NCI-H2171 (cell line): ENCODE results near the gene GPR149.
"Not testable (repeated sequence)": the region's sequence is repeated elsewhere in the genome, so short reads cannot be mapped to it uniquely, and the experiment has no call there.

Source experiments
- DNase-seq: peaks from one replicate; lab custom pipeline; 2025; lab: John Stamatoyannopoulos, UW

GPR149 gene, protein sequence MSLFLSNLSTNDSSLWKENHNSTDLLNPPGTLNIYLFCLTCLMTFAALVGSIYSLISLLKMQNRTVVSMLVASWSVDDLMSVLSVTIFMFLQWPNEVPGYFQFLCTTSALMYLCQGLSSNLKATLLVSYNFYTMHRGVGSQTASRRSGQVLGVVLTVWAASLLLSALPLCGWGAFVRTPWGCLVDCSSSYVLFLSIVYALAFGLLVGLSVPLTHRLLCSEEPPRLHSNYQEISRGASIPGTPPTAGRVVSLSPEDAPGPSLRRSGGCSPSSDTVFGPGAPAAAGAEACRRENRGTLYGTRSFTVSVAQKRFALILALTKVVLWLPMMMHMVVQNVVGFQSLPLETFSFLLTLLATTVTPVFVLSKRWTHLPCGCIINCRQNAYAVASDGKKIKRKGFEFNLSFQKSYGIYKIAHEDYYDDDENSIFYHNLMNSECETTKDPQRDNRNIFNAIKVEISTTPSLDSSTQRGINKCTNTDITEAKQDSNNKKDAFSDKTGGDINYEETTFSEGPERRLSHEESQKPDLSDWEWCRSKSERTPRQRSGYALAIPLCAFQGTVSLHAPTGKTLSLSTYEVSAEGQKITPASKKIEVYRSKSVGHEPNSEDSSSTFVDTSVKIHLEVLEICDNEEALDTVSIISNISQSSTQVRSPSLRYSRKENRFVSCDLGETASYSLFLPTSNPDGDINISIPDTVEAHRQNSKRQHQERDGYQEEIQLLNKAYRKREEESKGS

DNA sequence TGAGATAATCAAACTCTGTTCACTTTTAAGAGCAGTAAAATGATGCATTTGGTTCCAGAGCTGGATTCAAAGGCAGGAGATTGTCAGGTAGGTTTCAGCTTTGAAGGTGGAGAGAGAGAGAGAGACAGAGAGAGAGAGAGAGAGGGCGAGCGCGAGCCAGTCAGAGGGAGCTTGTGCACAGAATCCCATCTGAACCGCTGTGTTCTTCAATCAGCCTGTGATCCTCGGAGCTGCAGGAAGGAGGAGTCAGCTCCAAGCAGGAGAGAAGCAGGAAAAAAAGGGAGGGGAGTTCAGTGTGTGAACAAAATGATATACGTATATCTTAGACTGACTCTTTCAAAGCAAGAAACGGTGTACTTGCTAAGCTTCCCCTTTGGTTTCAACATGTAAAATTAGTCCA is at the start of gene GPR149:
GPR149 (minus strand) TSS at position 177 of the 400 bp plus-strand sequence. CDS start 575 bp downstream, outside the sequence.
- DNase-seq = no peak

DNA sequence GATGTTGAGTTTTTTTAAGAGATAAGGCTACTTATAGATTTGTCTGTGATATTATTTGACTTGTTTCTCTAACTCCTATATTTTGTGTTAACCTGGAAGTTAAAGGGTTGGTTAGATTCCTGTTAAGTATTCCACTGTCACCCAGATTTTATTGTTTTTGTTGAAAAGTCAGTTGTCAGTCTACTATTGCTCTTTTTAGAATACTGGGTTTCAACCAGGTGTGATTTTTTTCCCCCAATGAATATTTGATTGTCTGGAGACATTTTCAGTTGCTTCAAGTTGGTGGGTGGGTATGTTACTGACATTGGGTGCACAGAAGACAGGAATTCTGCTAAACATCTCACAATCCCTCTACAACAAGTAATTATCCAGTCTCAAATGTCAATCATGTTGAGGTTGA is 43.8 kb upstream of the GPR149 start:
- DNase-seq = no peak

DNA sequence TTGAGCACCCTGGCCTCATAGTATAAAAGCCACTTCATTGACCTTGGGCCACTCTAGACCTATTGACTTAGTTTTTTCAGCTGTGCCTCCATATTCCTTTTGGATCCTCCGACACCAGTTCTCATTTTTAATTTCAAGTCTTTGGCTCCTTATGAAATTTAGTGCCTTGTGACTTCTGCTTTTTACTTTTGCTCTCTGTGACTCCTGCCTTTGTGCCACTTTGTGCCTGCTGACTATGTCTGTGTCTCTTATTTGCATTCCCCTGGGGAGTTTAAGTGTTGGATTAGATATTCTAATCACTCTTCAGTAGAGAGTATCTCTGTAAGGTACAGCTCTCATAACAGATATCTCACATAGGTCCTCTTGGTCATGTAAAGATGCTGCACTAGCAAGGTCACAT is 39.6 kb upstream of the GPR149 start:
- DNase-seq = no peak

DNA sequence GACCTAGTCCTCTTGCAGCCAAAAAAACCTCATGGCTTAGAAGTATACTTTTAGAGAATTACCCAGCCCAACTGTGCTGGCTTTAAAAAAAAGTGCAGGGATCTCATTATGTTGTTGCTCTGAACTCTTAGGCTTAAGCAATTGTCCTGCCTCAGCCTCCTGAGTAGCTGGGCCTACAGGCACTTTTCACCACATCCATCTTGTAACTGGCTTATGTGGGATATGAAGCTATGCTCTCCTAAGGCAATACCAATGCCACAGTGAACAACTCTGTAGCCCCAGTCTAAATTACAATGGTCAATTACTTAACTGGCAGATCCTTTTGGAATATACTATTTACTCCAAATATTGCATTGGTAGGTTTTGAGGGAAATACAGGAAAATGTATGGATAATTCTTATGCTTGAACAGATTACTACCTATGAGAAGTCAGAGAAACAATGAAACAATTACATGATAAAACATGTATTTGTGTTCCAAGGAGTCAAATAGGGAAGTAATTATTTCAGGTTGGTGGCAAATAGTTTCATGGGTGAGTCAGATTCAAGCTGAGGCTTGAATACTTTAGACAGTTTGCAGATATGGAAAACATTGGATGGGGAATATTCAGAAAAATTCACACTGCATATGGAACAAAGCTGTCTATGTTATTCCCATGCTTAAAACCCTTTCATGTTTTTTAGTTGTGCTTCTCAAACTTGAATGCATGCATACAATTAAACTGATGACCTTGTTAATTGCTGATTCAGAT is 34.6 kb upstream of the GPR149 start:
- no peak for DNase-seq

DNA sequence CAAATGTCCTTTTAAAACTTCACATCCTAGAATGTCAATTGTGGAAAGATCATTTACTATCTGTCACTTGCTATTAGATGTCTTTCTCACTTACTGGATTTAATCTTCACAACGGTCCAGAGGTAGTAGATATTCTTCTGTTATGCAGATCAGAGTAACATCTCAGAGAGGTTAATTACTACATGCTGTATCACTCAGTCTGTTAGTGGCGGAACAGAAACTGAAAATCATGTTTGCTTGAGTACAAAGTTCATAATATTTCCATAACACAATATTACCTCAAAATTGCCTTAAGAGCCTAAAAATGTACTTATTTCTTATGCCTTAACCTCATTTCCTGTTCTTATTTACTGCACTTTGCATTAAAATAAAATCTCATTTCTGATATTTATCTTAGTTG is 28.6 kb upstream of the GPR149 start:
- DNase-seq = no peak

DNA sequence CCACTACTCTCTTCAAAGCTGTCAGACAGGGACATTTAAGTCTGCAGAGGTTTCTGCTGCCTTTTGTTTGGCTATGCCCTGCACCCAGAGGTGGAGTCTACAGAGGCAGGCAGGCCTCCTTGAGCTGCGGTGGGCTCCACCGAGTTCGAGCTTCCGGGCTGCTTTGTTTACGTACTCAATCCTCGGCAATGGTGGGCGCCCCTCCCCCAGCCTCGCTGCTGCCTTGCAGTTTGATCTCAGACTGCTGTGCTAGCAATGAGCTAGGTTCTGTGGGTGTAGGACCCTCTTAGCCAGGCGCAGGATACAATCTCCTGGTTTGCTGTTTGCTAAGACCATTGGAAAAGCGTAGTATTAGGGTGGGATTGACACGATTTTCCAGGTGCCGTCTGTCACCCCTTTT is 9.1 kb upstream of the GPR149 start:
- not testable (repeated sequence) for DNase-seq

DNA sequence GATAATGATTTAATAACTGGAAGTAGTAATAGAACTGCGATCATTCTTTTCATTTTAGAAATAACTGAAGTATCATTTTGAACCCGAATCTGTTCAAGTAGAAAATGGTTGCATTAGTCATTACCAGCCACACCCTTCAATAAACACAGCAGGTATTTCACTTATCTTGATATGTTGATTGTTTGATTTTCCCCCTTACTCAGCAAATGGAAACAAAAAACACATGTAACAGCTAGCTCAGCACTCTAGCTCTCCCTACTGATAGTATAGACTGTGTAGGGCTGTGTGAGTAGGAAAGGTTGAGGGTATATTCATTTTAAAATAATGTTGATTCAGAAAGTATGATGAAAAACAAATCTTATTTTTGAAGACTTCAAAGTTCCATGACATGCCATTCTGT is 1.1 kb upstream of the GPR149 start:
- DNase-seq = no peak

DNA sequence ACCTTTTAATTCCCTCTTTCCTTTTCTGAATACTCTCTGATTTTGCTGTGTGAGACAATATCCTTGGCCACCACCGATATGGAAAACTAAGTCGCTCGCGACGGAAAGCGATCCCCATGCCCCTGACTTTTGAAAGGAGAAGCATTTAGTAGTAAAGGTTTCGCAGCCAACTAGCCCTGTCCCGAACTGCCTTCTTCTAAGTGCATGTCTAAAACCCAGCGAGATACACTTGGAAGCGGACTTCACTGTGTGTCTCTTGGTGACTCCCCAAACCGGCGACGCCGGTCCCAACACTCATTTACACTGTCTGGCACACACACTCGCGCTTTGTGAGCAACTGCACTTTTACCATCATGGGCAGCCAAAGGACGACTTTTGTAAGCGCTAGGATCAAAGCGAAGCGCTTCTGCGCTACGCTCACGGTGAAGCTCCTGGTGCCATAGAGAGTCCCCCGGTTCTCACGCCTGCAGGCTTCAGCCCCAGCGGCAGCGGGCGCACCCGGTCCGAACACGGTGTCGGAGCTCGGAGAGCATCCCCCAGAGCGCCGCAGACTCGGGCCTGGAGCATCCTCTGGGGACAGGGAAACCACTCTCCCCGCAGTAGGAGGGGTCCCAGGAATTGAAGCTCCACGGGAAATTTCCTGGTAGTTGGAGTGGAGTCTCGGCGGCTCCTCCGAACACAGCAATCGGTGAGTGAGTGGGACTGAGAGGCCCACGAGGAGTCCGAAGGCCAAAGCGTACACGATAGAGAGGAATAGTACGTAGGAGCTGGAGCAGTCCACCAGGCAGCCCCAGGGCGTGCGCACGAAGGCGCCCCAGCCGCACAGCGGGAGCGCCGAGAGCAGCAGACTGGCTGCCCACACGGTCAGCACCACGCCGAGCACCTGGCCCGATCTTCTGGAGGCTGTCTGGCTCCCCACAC is 1.4 kb downstream of the GPR149 start:
- no peak for DNase-seq

DNA sequence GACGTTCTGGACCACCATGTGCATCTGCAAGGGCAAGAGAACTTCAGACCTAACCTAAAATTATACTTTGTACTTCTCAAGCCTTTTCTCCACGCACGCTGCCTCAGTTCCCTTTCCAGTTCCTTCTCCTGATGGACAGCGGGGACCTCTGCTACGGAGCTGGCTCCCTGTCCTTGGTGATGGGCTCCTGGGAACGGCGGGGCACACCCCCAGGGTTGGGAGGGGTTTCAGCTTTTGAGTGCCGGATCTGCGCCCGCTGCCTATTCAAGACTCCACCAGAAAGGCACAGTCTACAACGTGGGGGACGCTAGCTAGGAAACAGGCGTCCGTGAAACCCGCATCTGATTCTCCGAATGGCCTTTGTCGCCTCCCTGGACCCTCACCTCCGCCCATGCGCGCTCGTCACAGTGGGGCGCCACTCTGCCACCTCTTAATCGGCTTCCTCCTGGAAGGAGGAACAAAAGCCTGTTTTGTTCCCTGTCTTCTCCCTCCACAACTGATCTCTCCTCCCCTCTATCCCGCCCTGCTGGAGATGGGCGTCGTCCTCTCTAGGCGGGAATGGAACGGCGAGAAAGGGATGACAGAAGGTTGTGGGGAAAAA is 2.2 kb downstream of the GPR149 start:
- DNase-seq = no peak

DNA sequence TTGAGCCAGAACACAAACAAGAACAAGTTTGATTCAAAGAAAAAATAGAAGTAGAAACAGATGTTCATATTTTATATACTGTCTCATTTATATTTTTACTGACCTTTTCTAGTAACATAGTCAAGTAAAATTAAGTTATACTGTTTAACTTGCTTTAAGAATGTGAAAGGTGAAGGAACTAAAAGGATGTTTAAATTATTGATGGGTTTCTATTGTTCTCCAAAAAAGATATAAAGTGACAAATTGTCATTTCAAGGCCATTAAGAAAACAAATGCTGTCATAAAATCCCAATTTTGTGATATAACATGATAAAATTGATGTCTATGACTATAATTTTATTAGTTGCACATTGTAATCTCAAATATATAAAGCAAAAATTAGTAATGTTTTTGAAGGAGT is 7.3 kb downstream of the GPR149 start:
- no peak for DNase-seq

DNA sequence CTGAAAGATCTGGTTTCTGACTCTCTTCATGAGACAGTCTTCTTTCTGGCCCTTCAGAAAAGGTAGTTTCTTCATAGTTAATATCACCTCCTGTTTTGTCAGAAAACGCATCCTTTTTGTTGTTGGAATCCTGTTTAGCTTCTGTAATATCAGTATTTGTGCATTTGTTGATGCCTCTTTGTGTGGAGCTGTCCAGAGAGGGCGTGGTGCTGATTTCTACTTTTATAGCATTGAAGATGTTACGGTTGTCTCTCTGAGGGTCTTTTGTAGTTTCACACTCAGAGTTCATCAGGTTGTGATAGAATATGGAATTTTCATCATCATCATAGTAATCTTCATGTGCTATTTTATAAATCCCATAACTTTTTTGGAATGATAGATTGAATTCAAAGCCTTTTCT is 8.9 kb downstream of the GPR149 start:
- no peak for DNase-seq

DNA sequence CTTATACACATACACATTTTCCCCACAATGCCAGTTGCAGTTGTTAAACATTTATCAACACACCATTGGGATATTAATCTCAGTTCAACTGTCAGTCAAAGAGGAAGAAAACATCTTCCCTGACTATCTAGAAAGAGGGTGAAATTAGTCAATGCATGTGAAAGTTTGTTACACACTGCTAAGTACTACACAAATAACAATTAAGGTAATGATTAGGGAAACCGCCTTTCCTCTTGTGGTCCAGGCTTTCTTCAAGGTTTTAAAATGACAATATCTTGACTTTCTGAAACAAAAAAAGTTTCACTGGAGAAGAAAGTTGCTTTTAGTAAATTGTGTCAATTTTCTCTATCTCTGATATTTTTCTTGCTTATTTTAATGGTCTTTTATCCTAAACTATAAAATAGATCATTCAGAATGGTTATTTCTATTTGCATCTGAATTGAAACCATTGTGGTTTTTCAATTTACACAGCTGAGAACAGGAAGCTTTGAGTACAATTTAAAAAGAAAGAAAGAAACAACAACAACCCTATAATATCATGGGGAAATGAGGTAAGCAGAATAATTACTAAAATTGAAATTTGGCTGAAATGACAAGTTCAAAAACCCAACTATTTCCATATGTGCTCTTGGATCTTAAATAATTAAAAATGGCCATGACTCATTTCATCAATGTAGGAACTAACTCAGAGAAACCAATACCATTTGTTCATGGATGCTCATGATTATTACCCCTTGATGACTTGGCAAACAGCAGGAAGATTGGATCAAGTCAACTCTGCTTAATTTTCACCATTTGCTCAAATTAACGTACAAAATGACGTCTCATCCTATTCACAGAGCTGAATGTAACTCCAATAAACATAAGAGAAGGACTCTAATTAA is 31.7 kb downstream of the GPR149 start:
- DNase-seq = no peak

DNA sequence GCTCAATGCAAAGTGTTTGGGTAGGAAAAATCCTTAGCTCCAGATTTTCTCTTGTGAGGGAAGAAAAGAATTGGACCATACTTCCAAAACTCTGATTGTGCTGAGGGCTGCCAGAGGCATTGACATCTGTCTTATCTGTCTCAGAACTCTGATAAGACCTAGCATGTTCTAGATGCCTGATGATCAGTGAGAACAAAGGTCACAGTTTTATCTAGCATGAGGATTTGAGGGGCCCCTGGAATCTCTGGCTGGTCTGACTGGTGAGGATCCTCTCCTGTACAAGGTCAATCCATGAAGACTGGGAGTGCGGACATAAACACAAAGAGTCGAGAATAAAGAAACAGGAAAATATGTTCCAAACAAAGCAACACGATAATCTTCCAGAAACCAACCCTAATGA is 40.1 kb downstream of the GPR149 start:
- DNase-seq = no peak

DNA sequence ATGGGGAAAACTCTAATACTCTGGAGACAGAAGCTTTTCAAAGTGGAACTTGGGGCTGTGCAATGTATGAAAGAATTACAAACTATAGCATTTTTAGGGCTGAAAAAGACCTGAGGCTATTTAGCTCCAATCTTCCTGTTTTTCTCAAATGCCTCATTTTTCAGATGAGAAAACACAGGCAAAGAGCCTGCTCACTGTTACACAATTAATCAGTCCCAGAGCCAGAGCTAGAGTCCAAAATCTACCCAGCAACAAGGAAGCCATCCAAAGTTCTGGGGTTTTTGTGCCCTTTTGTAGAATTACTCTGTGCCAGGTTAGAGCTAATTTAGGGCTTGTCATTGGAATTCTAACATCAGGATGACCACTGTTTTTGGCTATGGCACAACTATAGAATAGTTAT is 45.5 kb downstream of the GPR149 start:
- no peak for DNase-seq

DNA sequence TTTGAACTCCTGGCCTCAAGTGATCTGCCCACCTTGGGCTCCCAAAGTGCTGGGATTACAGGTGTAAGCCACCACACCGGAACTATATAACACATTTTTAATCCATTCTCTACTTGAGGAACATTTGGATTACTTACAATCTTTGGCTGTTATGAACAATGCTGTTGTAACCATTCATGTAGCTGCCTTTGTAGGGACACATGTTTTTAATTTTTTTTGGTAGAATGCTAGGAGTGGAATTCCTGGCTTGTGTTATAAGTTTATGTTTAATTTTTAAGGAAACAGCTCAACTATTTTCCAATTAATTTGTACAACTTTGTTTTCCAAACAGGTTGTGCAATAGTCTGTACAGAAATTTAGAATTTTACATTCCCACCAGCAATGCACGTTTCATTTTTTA is 51.7 kb downstream of the GPR149 start:
- no peak for DNase-seq

DNA sequence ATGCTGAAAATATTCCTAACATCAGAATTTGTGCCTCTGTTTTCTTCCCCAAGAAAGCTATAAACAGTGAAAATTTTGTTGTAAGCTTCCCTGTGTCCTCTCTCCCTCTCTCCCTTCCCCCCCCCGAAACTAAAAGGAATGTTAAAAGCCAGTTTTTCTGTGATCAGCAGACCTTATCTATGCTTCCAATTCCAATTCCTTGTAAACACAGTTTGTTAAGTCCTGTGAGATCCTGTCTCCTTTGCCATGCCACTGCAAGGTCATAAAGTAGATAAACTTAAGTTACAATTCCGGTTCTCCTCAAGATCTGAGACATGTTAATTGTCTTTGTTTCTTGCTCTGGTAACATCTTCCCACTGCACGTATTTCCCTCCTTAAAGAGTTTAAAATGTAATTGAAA is 62.8 kb downstream of the GPR149 start:
- no peak for DNase-seq

DNA sequence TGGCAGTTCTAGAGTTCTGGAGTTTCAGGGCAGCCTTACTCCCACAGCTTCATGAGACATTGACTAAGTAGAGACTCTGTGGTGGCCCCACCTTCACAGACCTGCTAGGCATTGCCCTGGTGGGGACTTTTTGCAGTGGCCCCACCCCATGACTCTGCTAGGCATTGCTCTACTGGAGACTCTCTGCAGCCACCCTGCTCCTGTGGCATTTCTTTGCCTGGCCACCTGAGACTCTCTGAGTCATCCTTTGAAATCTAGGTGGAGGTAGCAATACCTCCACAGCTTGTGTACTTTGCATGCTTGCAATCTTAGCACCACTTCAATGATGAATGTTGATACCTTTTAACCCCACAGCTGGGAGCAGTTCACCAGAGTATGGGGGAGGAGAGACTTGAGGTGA is 65.1 kb downstream of the GPR149 start:
- DNase-seq = no peak

DNA sequence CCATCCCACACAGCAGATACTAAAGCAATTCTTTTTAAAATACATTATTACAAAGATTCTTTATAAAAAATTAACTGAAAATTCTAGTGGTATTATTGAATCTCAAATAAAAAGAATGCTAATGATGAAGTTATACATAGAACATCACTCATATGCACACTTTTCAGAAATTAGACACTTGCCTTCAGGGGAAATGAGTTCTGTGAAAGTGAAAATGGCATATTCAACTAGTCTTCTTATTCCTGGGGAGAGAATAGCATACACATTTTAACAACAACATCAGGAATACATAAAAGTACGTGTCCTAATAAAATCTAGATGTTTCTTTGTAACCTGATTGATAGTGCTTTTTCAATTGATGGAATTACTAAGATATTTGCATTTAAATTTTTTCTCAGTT is 68.9 kb downstream of the GPR149 start:
- no peak for DNase-seq

DNA sequence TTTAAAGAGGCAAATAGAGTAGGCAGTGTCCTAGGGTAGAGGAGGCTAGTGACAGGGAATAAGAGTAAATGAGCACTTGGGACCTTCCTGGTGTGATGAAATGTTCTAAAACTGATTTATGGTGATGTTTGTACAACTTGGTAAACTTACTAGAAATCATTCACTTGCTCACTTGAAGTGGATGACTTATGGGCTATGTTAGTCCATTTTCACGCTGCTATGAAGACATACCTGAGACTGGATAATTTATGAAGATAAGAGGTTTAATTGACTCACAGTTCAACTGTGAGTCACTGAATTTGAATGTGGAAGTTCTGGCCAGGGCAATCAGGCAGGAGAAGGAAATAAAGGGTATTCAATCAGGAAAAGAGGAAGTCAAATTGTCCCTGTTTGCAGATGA is 74.0 kb downstream of the GPR149 start:
- DNase-seq = no peak

DNA sequence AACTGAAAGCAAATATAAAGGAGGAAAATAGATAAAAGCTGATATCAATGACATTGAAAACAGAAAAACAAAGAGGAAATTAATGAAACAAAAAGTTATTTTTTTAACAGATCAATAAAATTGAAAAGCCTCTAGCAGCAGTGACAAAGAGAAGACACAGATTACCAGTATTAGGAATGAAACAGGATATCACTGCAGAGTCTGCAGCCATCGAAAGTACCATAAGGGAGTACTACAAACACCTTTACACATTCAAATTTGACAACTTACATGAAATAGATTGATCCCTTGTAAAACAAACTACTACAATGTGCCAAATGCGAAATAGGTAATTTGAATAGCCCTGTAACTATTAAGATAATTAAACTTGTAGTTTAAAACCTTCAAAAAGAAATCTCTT is 80.8 kb downstream of the GPR149 start:
- DNase-seq = no peak
